ENCODE results near the gene RDH16.

The RDH16 gene

GRCh38 chr12:56933826-56934625, 23.4 kb downstream of the RDH16 start, which contains the start of gene SDR9C7:
TSS of gene SDR9C7 (minus strand) at chr12:56934408. CDS start at chr12:56934261, 147 bp downstream.
- TF ChIP-seq TCF12 (IDR thresholded peaks at IDR 0.05; ENCODE audit: low read depth) (no peak), YY1 (IDR thresholded peaks at IDR 0.05; ENCODE audit: low read depth) (no peak), NFIC (IDR thresholded peaks at IDR 0.05) (no peak), TEAD4 (IDR thresholded peaks at IDR 0.05) (no peak), EP300 (IDR thresholded peaks at IDR 0.05; ENCODE audit: borderline replicate concordance) (no peak), CREB1 (IDR thresholded peaks at IDR 0.05; ENCODE audit: low read depth) (no peak), FOXM1 (IDR thresholded peaks at IDR 0.05; ENCODE audit: borderline replicate concordance, low read depth) (no peak), USF1 (IDR thresholded peaks at IDR 0.05) (no peak), EGR1 (IDR thresholded peaks at IDR 0.05) (no peak), MAX (IDR thresholded peaks at IDR 0.05) (no peak), RAD21 (IDR thresholded peaks at IDR 0.05; ENCODE audit: low read depth) (no peak)

DNA sequence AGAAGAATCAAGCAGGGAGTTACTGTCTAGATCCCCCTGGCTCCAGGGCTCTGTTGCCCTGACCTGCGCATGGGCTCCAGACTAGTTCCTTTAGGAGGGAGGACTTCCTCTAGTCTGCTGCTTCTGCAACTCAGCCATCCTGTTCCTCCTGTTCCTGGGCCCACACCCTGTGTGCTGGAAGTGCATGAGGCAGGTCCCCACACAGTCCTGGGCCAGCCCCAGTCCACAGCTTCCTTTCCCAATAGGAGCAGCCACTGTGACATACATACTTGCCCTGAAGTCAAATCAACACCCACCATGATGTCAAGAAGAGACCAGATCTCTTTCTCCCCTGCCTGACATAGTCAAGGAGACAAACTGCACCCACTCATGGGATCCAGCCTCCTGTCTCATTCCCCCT, 24.5 kb downstream of the RDH16 start:
- TF ChIP-seq EP300 (IDR thresholded peaks at IDR 0.05; ENCODE audit: borderline replicate concordance) = no peak
- no peak for TF ChIP-seq YY1 (IDR thresholded peaks at IDR 0.05; ENCODE audit: low read depth)
- TF ChIP-seq, protein P1, sequence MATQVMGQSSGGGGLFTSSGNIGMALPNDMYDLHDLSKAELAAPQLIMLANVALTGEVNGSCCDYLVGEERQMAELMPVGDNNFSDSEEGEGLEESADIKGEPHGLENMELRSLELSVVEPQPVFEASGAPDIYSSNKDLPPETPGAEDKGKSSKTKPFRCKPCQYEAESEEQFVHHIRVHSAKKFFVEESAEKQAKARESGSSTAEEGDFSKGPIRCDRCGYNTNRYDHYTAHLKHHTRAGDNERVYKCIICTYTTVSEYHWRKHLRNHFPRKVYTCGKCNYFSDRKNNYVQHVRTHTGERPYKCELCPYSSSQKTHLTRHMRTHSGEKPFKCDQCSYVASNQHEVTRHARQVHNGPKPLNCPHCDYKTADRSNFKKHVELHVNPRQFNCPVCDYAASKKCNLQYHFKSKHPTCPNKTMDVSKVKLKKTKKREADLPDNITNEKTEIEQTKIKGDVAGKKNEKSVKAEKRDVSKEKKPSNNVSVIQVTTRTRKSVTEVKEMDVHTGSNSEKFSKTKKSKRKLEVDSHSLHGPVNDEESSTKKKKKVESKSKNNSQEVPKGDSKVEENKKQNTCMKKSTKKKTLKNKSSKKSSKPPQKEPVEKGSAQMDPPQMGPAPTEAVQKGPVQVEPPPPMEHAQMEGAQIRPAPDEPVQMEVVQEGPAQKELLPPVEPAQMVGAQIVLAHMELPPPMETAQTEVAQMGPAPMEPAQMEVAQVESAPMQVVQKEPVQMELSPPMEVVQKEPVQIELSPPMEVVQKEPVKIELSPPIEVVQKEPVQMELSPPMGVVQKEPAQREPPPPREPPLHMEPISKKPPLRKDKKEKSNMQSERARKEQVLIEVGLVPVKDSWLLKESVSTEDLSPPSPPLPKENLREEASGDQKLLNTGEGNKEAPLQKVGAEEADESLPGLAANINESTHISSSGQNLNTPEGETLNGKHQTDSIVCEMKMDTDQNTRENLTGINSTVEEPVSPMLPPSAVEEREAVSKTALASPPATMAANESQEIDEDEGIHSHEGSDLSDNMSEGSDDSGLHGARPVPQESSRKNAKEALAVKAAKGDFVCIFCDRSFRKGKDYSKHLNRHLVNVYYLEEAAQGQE (IDR thresholded peaks at IDR 0.05; ENCODE audit: low read depth) = no peak
- TF ChIP-seq USF1 (IDR thresholded peaks at IDR 0.05) = no peak
- TF ChIP-seq MAX (IDR thresholded peaks at IDR 0.05) = no peak
- TF ChIP-seq RAD21 (IDR thresholded peaks at IDR 0.05; ENCODE audit: low read depth) = no peak
- no peak for TF ChIP-seq CEBPB (IDR thresholded peaks at IDR 0.05)
- no peak for TF ChIP-seq FOXM1 (IDR thresholded peaks at IDR 0.05; ENCODE audit: borderline replicate concordance, low read depth)
- TF ChIP-seq TAF1 (IDR thresholded peaks at IDR 0.05; ENCODE audit: low read depth) = no peak
- TF ChIP-seq ZBTB7A (IDR thresholded peaks at IDR 0.05; ENCODE audit: low read depth) = no peak
- no peak for TF ChIP-seq EGR1 (IDR thresholded peaks at IDR 0.05)
- no peak for TF ChIP-seq NFIC (IDR thresholded peaks at IDR 0.05)
- TF ChIP-seq TEAD4 (IDR thresholded peaks at IDR 0.05) = no peak
- no peak for TF ChIP-seq CREB1 (IDR thresholded peaks at IDR 0.05; ENCODE audit: low read depth)
- no peak for TF ChIP-seq TCF12 (IDR thresholded peaks at IDR 0.05; ENCODE audit: low read depth)

DNA sequence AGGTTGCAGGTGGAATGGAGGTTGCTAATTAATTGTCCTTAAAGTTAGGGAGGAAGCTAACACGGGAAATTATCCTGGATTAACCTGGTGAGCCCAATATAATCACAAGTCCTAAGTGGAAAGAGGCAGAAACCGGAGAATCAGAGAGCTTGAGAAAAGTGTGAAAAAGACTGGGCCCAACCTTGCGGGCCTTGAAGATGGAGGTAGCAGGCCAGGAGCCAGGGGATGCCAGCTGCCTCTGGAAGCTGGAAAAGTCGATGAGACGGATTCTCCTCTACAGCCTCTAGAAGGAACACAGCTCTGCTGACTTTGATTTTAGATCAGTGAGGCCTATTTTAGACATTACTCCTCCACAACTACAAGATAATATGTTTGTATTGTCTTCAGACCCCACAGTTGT, 25.3 kb downstream of the RDH16 start:
- no peak for TF ChIP-seq RAD21 (IDR thresholded peaks at IDR 0.05; ENCODE audit: low read depth)
- TF ChIP-seq MAX (IDR thresholded peaks at IDR 0.05) = no peak
- no peak for TF ChIP-seq FOXM1 (IDR thresholded peaks at IDR 0.05; ENCODE audit: borderline replicate concordance, low read depth)
- TF ChIP-seq TCF12 (IDR thresholded peaks at IDR 0.05; ENCODE audit: low read depth) = no peak
- TF ChIP-seq, protein P1 (IDR thresholded peaks at IDR 0.05; ENCODE audit: low read depth) = no peak
- no peak for TF ChIP-seq TAF1 (IDR thresholded peaks at IDR 0.05; ENCODE audit: low read depth)
- no peak for TF ChIP-seq EP300 (IDR thresholded peaks at IDR 0.05; ENCODE audit: borderline replicate concordance)

- no peak for TF ChIP-seq TEAD4 (IDR thresholded peaks at IDR 0.05)
- no peak for TF ChIP-seq CEBPB (IDR thresholded peaks at IDR 0.05)
- no peak for TF ChIP-seq FOXM1 (IDR thresholded peaks at IDR 0.05; ENCODE audit: borderline replicate concordance, low read depth)
- no peak for TF ChIP-seq TAF1 (IDR thresholded peaks at IDR 0.05; ENCODE audit: low read depth)
- no peak for TF ChIP-seq NFIC (IDR thresholded peaks at IDR 0.05)
- no peak for TF ChIP-seq RAD21 (IDR thresholded peaks at IDR 0.05; ENCODE audit: low read depth)
- TF ChIP-seq EGR1 (IDR thresholded peaks at IDR 0.05) = no peak
- TF ChIP-seq YY1 (IDR thresholded peaks at IDR 0.05; ENCODE audit: low read depth) = no peak
- no peak for TF ChIP-seq EP300 (IDR thresholded peaks at IDR 0.05; ENCODE audit: borderline replicate concordance)
- TF ChIP-seq, protein P1 (IDR thresholded peaks at IDR 0.05; ENCODE audit: low read depth) = no peak
- TF ChIP-seq CREB1 (IDR thresholded peaks at IDR 0.05; ENCODE audit: low read depth) = no peak
- TF ChIP-seq TCF12 (IDR thresholded peaks at IDR 0.05; ENCODE audit: low read depth) = no peak
- no peak for TF ChIP-seq USF1 (IDR thresholded peaks at IDR 0.05)
- TF ChIP-seq ZBTB7A (IDR thresholded peaks at IDR 0.05; ENCODE audit: low read depth) = no peak
- TF ChIP-seq MAX (IDR thresholded peaks at IDR 0.05) = no peak
These were observed 25.9 kb downstream of the RDH16 start for GRCh38 chr12:56931474-56931978.
